ENCODE measurements around the gene EMP1. TPM values are rescaled to one million over a fixed set of nuclear protein-coding genes. Genes with fewer than 3 reads are reported as not detected.

Gene EMP1
- total and polyA plus RNA-seq, 2 donors (not counting 3 experiments of a cell fraction or from before 2014, with no cell fraction given) = 265 to 528 TPM

- peak overlapping the region; percentile 14 for H3K4me2 ChIP-seq (ENCODE audit: insufficient read depth, low read length)
- no peaks in the 10 kb centered on the region for H4K20me1 ChIP-seq (replicated peaks; ENCODE audit: control insufficient read depth, extremely low read depth, insufficient read depth, low read length)
- peaks cover 91% of the 10 kb centered on the region for H3K79me2 ChIP-seq (ENCODE audit: control insufficient read depth, insufficient read depth, low read length)
- H3K9me3 ChIP-seq (replicated peaks; ENCODE audit: control insufficient read depth, insufficient read depth, low read length) = no peaks in the 10 kb centered on the region
- FAIRE-seq (peak; percentile 73), DNase-seq (ENCODE audit: low read depth, low spot score) (peak; percentile 75)
- POLR2A ChIA-PET = no interaction called here
- H3K27me3 ChIP-seq (ENCODE audit: control insufficient read depth in 2 of 2, insufficient read depth in 2 of 2, low read length in 2 of 2) = no peaks in the 10 kb centered on the region
- CTCF ChIA-PET = interaction anchor here (9.3 kb wide), 1 partner anchor 104 kb away, joined by 89 read pairs; the partner anchor contains the start of gene GSG1
- H2AFZ ChIP-seq (ENCODE audit: low read depth, low read length) = no peak overlapping the region
- no peaks in the 10 kb centered on the region for H3K9me1 ChIP-seq (replicated peaks; ENCODE audit: control insufficient read depth, extremely low read depth, insufficient read depth, low read length)
- peak overlapping the region; percentile 74 for H3K9ac ChIP-seq (replicated peaks; ENCODE audit: extremely low read depth, insufficient read depth, low read length)
- BruUV-seq (replicated peaks) = no TSS peak
- dilution Hi-C loops (cut with MboI; ENCODE audit: extremely low pct_ligation_motif_present, low sequenced_read_pairs) (no loop called here), intact Hi-C loops (cut with micrococcal nuclease) (loop anchor here (5.0 kb wide), 1 partner anchor 487 kb away; the partner anchor contains the start of gene CDKN1B)
- peak overlapping the region; percentile 97 for H3K27ac ChIP-seq (ENCODE audit: insufficient read depth, low read depth, low read length)
- H3K4me3 ChIP-seq (replicated peaks in 1 of 3; ENCODE audit: insufficient read depth in 1 of 3, low read depth in 1 of 3, low read length in 3 of 3) = no peak overlapping the region
- peaks cover 97% of the 10 kb centered on the region for H3K4me1 ChIP-seq (ENCODE audit: control insufficient read depth, extremely low read depth, insufficient read depth, low read length)
- TF ChIP-seq JUN (IDR thresholded peaks at IDR 0.05; ENCODE audit: borderline replicate concordance, insufficient read depth, insufficient read length, low read depth) = peak; percentile 37
- peak; percentile 38 for TF ChIP-seq FOS (IDR thresholded peaks at IDR 0.05; ENCODE audit: borderline replicate concordance, insufficient read depth, low read length)
- peak; percentile 26 for TF ChIP-seq MAX (IDR thresholded peaks at IDR 0.05; ENCODE audit: insufficient read depth, insufficient read length)
- TF ChIP-seq POLR2AphosphoS5 (IDR thresholded peaks at IDR 0.05; ENCODE audit: insufficient read depth, low read depth, low read length) = peak; percentile 9
- TF ChIP-seq, protein P1, sequence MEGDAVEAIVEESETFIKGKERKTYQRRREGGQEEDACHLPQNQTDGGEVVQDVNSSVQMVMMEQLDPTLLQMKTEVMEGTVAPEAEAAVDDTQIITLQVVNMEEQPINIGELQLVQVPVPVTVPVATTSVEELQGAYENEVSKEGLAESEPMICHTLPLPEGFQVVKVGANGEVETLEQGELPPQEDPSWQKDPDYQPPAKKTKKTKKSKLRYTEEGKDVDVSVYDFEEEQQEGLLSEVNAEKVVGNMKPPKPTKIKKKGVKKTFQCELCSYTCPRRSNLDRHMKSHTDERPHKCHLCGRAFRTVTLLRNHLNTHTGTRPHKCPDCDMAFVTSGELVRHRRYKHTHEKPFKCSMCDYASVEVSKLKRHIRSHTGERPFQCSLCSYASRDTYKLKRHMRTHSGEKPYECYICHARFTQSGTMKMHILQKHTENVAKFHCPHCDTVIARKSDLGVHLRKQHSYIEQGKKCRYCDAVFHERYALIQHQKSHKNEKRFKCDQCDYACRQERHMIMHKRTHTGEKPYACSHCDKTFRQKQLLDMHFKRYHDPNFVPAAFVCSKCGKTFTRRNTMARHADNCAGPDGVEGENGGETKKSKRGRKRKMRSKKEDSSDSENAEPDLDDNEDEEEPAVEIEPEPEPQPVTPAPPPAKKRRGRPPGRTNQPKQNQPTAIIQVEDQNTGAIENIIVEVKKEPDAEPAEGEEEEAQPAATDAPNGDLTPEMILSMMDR (IDR thresholded peaks at IDR 0.05; ENCODE audit: extremely low read depth in 1 of 2, insufficient read depth in 1 of 2, low read depth in 1 of 2, low read length in 2 of 2) = no peak
- TF ChIP-seq GATA2 (IDR thresholded peaks at IDR 0.05; ENCODE audit: insufficient read depth, insufficient read length, low read depth, low read length) = no peak
- no peak for TF ChIP-seq EZH2 (IDR thresholded peaks at IDR 0.05; ENCODE audit: borderline replicate concordance, low read depth, low read length, severe bottlenecking)
- TF ChIP-seq POLR2A (IDR thresholded peaks at IDR 0.05; ENCODE audit: low read depth, low read length) = no peak
- peak; percentile 23 for TF ChIP-seq MYC (IDR thresholded peaks at IDR 0.05; ENCODE audit: low read depth, low read length)
- H3K36me3 ChIP-seq (ENCODE audit: control insufficient read depth in 2 of 2, extremely low read depth in 1 of 2, insufficient read depth in 2 of 2, low read length in 2 of 2) = peaks cover 5% of the 10 kb centered on the region in 2 experiments
These were observed 7.9 kb downstream of the EMP1 start for GRCh38 chr12:13204428-13204827.

Data from endothelial cell of umbilical vein (primary cell).